Inflammatory macrophage treated with lipopolysaccharide for 1 hour (primary cell): ENCODE measurements around the gene TIMM50.
"Not testable (repeated sequence)": the region's sequence is repeated elsewhere in the genome, so short reads cannot be mapped to it uniquely, and the experiment has no call there.

Experiments
- DNase-seq, 2 donors: peaks; one replicate each; pipeline ENCODE4 v3.0.0-alpha.2; 2020 to 2022

TIMM50 gene

GRCh38 chr19:39480337-39481228 is at the start of gene TIMM50:
TSS of gene TIMM50 (plus strand) at chr19:39480838. CDS start at chr19:39480854, 16 bp downstream.
- DNase-seq: peak; percentile 93 to 98

- no peak for DNase-seq
Observed at GRCh38 chr19:39432677-39433025, 48.0 kb upstream of the TIMM50 start.

GRCh38 chr19:39433480-39434079 is 47.1 kb upstream of the TIMM50 start:
- no peak for DNase-seq

GRCh38 chr19:39434123-39435076 is 46.2 kb upstream of the TIMM50 start:
- DNase-seq: no peak

GRCh38 chr19:39435499-39436349 is 44.9 kb upstream of the TIMM50 start, which contains the start of gene RPS16:
TSS of gene RPS16 (minus strand) at chr19:39435949. CDS start at chr19:39435895, 54 bp downstream.
- DNase-seq: peak; percentile 98 to 100

GRCh38 chr19:39436350-39436716 is 44.3 kb upstream of the TIMM50 start:
- peak in 1 of 2 donors; percentile 16 for DNase-seq

GRCh38 chr19:39438270-39438934 is 42.2 kb upstream of the TIMM50 start:
- DNase-seq: no peak

- no peak for DNase-seq
Observed at GRCh38 chr19:39444598-39445195, 35.9 kb upstream of the TIMM50 start.

GRCh38 chr19:39445196-39446111 is 35.2 kb upstream of the TIMM50 start, which contains the start of gene SUPT5H:
TSS of gene SUPT5H (plus strand) at chr19:39445582. CDS start at chr19:39445891, 309 bp downstream.
- peak; percentile 97 to 98 for DNase-seq

GRCh38 chr19:39446365-39447084 is 34.1 kb upstream of the TIMM50 start:
- no peak for DNase-seq

GRCh38 chr19:39448271-39448670 is 32.4 kb upstream of the TIMM50 start:
- peak; percentile 29 to 53 for DNase-seq

GRCh38 chr19:39449116-39449797 is 31.4 kb upstream of the TIMM50 start:
- DNase-seq: no peak

- DNase-seq: not testable (repeated sequence)
Observed at GRCh38 chr19:39451257-39451656, 29.4 kb upstream of the TIMM50 start.

GRCh38 chr19:39463403-39463802 is 17.2 kb upstream of the TIMM50 start:
- no peak for DNase-seq

- DNase-seq: no peak
Observed at GRCh38 chr19:39465956-39466747, 14.5 kb upstream of the TIMM50 start.

GRCh38 chr19:39467941-39468340 is 12.7 kb upstream of the TIMM50 start:
- DNase-seq: no peak

GRCh38 chr19:39469036-39469435 is 11.6 kb upstream of the TIMM50 start:
- no peak for DNase-seq

GRCh38 chr19:39469567-39469966 is 11.1 kb upstream of the TIMM50 start:
- no peak for DNase-seq
